ENCODE data around the gene LHX5. TPM values are rescaled to one million over a fixed set of nuclear protein-coding genes. Genes with fewer than 3 reads are reported as not detected.

The LHX5 gene
- total RNA-seq, 3 donors from 2014 or later = not detected

GRCh38 chr12:113432986-113433385 lies 38.7 kb downstream of the LHX5 start:
- Histone ChIP-seq H3K36me3 (ENCODE audit: low read depth) (no peaks in the 10 kb centered on the region), H3K4me1 (ENCODE audit: low read depth) (no peaks in the 10 kb centered on the region), H3K9me3 (no peaks in the 10 kb centered on the region), H3K4me3 (no peak overlapping the region)
- DNase-seq (no peak), ATAC-seq (no peak)
- TF ChIP-seq CTCF (IDR thresholded peaks at IDR 0.05) = no peak
- intact Hi-C loops (cut with DNase I, micrococcal nuclease) = no loop called here

- ATAC-seq = no peak
- intact Hi-C loops (cut with DNase I, micrococcal nuclease) = no loop called here
Measured at GRCh38 chr12:113428482-113428881, 43.2 kb downstream of the LHX5 start.

GRCh38 chr12:113427882-113428281 lies 43.8 kb downstream of the LHX5 start:
- TF ChIP-seq CTCF (IDR thresholded peaks at IDR 0.05) = no peak
- Histone ChIP-seq H3K36me3 (ENCODE audit: low read depth) (no peaks in the 10 kb centered on the region), H3K9me3 (no peaks in the 10 kb centered on the region), H3K4me1 (ENCODE audit: low read depth) (no peaks in the 10 kb centered on the region), H3K4me3 (no peak overlapping the region)
- no peak for DNase-seq
- ATAC-seq = no peak
- intact Hi-C loops (cut with DNase I, micrococcal nuclease) = no loop called here

More at GRCh38 chr12:113428482-113428881, 43.2 kb downstream of the LHX5 start:
- DNase-seq = no peak
- Histone ChIP-seq H3K9me3 (no peaks in the 10 kb centered on the region), H3K36me3 (ENCODE audit: low read depth) (no peaks in the 10 kb centered on the region), H3K4me3 (no peak overlapping the region), H3K4me1 (ENCODE audit: low read depth) (no peaks in the 10 kb centered on the region)
- no peak for TF ChIP-seq CTCF (IDR thresholded peaks at IDR 0.05)

GRCh38 chr12:113425960-113426453 lies 45.7 kb downstream of the LHX5 start:
- Histone ChIP-seq H3K4me3 (no peak overlapping the region), H3K4me1 (ENCODE audit: low read depth) (no peaks in the 10 kb centered on the region), H3K36me3 (ENCODE audit: low read depth) (no peaks in the 10 kb centered on the region), H3K9me3 (no peaks in the 10 kb centered on the region)
- no peak for TF ChIP-seq CTCF (IDR thresholded peaks at IDR 0.05)
- intact Hi-C loops (cut with DNase I, micrococcal nuclease) = no loop called here
- DNase-seq (no peak), ATAC-seq (no peak)

GRCh38 chr12:113424915-113425823 lies 46.5 kb downstream of the LHX5 start:
- intact Hi-C loops (cut with DNase I, micrococcal nuclease) = no loop called here
- no peaks in the 10 kb centered on the region for H3K4me1 ChIP-seq (ENCODE audit: low read depth)
- peak in 2 of 3 donors; percentile 72 to 77 for DNase-seq
- TF ChIP-seq CTCF (IDR thresholded peaks at IDR 0.05) = peak; percentile 76
- no peaks in the 10 kb centered on the region for H3K36me3 ChIP-seq (ENCODE audit: low read depth)
- ATAC-seq = peak; percentile 61
- H3K4me3 ChIP-seq = no peak overlapping the region
- no peaks in the 10 kb centered on the region for H3K9me3 ChIP-seq
